ENCODE measurements around the gene TNFAIP8.
A peak's percentile ranks its signal among the peaks of the same experiment; 100 is the strongest.

Gene TNFAIP8

GRCh38 chr5:119355685-119356611 is at the start of gene TNFAIP8:
TSS of gene TNFAIP8 (plus strand) at chr5:119356019. CDS start at chr5:119356091, 72 bp downstream.
- DNase-seq: no peak

GRCh38 chr5:119307170-119307569 is 48.6 kb upstream of the TNFAIP8 start:
- no peak for DNase-seq

GRCh38 chr5:119309326-119309725 is 46.5 kb upstream of the TNFAIP8 start:
- no peak for DNase-seq

DNA sequence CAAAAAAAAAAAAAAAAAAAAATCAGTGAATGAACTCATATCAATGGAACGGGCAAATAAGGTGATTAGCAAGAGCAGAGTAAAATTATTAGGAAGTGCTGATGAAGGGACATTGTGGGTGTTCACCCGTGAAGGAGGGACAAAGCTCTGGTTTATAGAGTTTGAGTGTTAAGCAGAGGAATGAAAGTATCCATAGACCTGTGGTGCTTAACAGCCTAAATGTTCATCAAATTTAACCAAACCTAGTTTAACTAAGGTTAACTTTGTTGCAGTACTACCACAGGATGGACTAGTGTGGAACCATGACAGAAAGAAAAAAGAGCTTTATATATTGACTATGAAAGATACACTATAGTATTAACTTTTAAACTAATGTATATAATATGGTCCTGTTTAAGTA is 44.1 kb upstream of the TNFAIP8 start:
- DNase-seq: no peak

- DNase-seq: no peak
These were observed 43.4 kb upstream of the TNFAIP8 start for GRCh38 chr5:119312403-119312802.

- DNase-seq: no peak
These were observed 42.6 kb upstream of the TNFAIP8 start for GRCh38 chr5:119313197-119313596.

GRCh38 chr5:119313658-119314605 is 41.9 kb upstream of the TNFAIP8 start:
- no peak for DNase-seq

DNA sequence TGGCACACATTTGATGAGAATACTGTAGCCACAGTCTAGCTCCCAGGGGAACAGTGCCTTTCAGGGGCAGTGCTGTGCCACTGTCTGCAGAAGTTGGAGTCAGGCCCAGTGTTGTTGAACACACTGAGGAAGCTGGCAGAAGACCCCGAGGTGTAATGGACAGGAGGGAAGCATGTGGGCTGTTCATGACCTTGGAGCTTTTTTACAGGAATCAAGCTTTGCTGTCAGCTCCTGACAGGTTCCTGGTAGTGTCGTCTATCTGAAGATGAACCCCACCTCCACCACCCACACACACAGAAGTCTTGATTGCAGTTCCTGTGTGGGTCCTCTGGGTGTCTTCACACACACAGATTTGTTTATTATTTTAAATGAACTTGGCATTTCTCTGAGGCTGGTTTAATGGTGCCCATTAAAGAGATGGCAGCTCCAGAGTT is 40.3 kb upstream of the TNFAIP8 start:
- DNase-seq: peak; percentile 9

GRCh38 chr5:119316086-119316485 is 39.7 kb upstream of the TNFAIP8 start:
- DNase-seq: no peak

- no peak for DNase-seq
These were observed 38.9 kb upstream of the TNFAIP8 start for GRCh38 chr5:119316906-119317305.

DNA sequence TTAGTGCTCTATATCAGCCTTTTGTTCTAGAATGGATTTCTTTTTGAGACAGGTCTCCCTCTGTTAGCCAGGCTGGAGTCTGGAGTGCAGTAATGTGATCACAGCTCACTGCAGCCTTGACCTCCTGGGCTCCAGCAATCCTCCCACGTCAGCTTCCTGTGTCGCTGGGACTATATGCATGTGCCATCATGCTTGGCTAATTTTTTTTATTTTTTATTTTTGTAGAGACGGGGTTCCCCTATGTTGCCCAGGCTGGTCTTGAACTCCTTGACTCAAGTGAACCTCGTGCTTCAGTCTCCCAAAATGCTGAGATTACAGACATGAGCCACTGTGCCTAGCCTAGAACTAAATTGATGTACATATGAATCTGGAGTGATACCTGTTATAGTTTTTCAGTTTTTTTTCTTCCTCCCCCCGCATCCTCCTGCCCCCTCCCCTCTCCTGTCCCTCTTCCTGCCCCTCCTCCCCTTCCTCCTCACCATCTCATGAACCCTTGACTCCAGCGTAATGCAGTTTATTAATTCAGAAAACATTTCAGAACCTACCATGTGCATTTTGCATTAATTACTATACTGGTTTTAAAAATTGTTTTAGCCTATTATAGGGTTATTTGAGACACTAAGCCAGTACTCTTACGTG is 37.4 kb upstream of the TNFAIP8 start:
- no peak for DNase-seq

DNA sequence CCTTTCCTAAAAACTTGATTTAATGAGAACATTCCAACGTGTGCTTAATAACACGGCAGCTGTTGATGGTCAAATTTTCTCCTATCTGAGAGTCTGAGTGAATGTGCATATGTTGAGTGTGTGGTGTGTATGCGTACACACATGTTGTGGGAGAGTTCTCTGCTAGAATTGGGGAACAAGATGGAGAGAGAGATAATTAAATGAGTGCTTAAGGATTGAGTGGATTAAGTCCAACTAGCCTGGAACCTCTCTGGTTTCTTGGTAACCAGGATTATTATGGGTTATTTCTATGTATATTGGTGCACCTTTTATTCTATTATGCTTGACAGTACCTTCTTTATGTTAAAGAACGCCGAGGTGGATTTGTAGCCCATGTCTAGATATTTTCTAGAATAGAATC is 36.4 kb upstream of the TNFAIP8 start:
- DNase-seq: no peak

DNA sequence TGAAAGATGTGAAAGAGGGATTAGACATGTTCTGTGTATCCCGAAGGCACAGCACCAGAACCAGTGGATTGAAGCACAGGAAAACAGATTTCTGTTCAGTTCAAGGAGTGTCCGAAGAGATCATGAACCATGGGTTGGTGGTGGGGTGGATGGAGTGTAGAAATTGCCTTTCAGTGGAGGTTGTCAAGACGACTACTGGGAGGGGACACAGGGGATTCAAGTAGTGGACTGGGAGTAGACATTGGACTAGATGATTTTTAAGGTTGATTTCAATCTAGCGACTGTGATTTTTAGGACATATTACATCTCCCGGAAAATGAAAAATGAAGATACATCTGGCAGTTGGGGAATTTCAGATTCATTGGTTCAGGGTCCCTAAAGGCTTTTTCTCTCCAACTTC is 35.9 kb upstream of the TNFAIP8 start:
- DNase-seq: no peak

DNA sequence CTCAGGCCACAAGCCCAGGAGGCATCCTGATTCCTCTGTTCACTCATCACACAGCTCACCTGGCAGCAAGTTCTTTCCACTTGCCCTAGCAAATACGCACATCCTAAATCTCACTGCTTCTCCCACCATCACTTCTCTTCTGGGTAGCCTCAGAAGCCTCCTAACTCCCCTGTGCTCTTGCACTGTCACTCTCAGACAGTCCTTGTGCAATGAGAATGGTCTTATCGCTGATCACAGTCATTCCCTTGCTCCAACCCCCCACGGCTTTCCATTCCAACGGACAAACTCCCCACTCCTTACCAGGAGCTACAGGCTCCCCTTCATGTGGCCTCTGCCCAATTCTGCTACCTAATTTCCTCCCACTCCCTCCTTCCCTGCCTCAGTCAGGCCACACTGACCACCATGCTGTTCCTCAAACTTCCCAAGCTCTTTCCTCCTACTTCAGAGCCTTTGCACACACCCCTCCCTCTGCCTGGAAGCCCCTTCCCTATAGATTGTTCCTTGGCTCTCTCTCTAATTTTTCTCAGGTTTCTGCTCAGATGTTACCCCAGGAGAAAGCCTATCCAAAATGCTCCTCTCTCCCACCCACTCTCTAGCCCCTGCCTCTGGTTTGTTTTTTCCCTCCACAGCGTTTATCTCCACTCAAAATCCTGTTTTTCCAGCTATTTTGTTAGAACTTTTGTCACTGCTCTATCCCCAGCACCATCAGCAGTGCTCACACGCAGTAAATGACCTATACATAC is 34.1 kb upstream of the TNFAIP8 start:
- no peak for DNase-seq

DNA sequence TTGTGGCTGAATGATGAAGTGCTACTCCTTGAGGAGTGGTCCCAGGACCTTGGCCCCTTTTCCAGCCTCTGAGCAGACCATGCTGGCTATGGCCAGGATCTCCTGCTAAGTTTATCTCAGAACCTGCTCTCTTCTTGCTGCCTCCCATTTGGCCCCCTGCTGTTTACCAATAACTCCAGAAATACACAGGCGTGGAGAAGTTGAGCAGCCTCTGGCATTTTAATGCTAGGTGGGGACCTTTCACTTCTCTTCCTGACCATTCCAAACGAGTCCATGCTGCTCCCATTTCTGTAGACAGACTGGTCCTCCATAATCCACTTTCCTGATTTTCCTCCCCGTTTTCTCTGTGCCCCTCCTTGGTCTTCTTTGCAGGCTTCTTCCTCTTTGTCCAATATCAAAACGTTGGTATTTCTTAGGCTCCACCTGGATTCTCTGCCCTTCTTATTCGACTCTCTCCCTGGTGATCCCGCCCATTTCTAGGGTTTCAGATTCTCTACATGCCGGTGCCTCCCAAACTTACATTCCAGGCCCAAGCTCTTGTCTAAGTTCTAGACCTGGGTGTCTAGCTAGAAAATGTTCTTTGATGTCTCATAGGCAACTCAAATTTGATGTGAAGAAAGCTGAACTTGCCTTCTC is 33.4 kb upstream of the TNFAIP8 start:
- no peak for DNase-seq

- DNase-seq: no peak
These were observed 32.8 kb upstream of the TNFAIP8 start for GRCh38 chr5:119322948-119323537.

DNA sequence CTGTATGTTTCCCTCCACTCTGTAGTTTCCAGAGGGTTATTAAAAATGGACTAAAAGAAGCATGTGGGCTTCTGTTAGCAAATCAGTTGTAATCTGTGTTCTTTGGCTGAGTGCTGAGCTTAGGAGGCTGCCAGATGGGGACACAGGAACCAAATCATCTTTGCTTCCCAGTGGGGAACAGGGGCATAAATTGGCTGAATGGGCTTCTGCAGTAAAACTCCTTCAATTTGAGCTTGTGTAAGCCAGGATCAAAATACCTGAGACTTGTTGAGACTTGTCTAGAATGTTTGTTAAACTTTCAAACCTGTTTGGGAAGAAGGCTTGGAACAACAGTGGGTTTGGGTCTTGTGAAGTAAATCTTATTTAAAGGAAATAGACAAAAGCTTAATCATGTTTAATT is 32.2 kb upstream of the TNFAIP8 start:
- peak; percentile 44 for DNase-seq

- DNase-seq: no peak
These were observed 31.0 kb upstream of the TNFAIP8 start for GRCh38 chr5:119324842-119325241.

- no peak for DNase-seq
These were observed 28.8 kb upstream of the TNFAIP8 start for GRCh38 chr5:119327018-119327417.

DNA sequence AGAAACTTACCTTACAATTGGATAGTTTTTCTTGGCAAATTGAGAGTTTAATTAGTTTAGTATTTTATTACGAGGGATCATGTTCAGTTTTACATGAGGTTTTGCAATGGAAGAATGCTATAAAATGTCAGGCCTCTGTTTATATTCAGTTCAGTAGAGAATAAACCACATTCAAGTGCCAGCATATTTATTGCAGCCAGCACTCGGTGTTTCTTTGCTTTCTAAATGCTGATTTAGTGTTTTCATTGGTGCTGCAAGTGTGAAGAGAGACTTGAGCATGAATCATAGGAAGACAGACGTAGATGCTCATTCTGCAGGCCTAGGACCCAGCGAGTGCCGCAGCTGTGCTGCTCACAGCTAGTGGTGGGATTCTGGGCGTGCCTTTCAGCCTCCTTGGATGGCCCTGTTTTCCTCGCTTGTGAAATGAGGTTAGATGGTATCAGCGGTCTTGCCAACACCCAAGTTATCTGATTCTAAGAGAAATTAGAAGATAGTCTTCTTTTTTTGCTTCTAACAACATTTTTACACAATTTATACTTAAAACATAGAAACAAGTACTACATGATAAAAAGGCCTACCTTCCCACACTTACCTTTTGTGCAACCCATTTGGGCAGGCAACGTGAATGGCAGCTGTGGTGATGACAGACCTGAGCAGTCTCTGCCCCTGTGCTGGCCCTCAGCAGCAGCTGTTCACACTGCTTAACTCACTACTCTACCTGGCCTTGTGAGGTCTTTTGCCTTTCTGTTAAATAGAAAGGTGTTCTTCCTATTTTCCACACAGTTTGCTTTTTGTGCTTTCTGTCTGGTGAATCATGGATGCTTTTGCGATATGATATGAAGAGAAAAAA is 26.8 kb upstream of the TNFAIP8 start:
- peak; percentile 4 for DNase-seq

Data from DMS79 treated with DMSO at 0.1 percent for 48 hours (cell line).